NCI-H345 (cell line): ENCODE data around the gene CARD14.

Source experiments
- DNase-seq: peaks from one replicate; lab custom pipeline; 2025; lab: John Stamatoyannopoulos, UW

CARD14 gene

GRCh38 chr17:80210348-80211108, 40.7 kb downstream of the CARD14 start:
- DNase-seq, result no peak

DNA sequence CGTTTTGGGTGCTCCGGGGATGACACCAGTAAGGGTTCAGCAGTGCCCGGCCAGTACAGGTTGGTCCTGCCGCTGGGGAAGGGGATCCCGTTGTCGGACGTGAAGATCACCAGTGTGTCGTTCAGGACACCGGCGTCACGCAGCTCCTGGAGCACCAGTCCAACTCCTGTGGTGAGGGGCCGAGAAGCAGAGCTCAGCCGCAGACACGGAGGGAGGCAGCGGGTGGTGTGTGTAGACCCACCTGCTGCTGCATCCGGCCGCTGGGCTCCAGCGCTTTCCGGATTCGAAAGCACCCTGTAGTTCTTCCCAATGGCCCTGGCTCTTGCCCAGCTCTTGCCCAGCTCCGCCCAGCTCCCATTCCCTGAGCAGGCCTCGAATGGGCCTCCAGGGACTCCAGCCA, 42.3 kb downstream of the CARD14 start:
- DNase-seq, result no peak

DNA sequence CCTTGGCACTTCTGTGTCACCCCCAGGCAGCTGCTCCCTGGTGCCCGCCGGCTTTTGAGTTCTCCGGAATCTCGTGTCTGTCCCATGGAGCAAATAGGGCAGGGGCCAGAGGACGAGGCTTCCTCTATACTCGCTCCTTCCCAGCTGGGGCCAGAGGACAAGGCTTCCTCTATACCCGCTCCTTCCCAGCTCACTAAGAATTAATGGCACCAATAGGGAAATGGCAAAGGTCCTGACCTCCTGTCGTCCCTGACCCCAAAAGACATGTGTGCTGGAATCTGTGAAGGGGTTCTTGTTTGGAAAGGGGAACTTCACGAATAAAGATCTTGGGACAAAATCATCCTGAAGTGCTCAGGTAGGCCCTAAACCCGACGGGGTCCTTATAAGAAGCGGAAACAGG, 42.7 kb downstream of the CARD14 start:
- DNase-seq, result no peak

DNA sequence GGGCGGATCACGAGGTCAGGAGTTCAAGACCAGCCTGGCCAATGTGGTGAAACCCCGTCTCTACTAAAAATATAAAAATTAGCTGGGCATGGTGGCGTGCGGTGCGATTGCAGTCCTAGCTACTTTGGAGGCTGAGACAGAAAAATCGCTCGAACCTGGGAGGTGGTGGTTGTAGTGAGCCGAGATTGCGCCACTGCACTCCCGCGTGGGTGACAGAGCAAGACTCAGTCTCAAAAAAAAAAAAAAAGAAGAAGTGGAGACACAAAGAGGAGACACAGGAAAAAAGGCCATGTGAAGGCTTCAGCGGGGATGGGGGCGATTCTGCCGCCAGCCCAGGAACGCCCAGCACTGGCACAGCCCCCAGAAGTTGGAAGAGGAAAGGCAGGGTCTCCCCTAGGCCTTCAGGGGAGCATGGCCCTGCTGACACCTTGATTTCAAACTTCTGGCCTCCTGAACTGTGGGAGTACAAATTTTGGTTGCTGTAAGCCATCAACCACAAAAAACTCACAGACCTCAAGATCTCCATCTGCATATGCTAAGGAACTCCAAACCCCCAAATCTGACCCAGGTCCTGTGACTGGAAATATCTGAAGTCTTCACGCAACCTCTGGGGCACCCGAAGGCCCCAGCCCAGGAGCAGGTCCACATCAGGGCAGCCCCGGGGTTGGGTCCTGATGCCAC, 43.3 kb downstream of the CARD14 start:
- DNase-seq, result no peak

DNA sequence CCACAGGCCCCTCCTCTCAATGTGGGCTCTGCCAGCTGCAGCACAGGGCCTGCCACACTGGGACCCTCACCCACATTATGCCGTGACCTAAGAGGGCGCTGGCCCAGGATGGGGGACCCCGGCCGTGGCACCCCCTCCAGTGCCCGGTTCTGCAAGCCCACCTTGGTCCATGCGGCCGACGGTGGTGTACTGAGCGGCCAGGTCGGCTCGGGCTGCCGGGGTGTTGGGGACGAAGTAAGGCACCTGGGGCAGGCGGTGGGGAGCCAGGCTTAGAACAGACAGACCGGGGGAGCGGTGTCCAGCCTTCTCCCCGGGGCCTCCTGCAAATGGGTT, 43.8 kb downstream of the CARD14 start:
- DNase-seq, result no peak

GRCh38 chr17:80214012-80214877, 44.4 kb downstream of the CARD14 start:
- no peak for DNase-seq

DNA sequence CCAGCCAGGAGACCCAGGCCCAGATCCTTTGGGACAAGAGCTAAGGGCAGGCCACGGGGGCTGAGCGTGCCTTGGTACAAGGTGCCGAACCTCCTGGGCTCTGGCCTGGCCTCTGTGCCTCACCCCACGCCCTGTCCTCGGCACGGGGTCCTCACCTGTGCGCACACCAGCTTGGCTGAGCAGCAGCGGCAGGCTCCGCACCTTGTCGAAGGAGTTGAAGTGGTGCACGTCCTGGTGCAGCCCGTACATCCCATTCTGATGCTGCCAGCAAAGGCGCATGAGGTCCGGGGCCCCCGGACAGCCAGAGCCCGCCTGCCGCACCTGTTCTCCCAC, 45.0 kb downstream of the CARD14 start:
- DNase-seq, result no peak

DNA sequence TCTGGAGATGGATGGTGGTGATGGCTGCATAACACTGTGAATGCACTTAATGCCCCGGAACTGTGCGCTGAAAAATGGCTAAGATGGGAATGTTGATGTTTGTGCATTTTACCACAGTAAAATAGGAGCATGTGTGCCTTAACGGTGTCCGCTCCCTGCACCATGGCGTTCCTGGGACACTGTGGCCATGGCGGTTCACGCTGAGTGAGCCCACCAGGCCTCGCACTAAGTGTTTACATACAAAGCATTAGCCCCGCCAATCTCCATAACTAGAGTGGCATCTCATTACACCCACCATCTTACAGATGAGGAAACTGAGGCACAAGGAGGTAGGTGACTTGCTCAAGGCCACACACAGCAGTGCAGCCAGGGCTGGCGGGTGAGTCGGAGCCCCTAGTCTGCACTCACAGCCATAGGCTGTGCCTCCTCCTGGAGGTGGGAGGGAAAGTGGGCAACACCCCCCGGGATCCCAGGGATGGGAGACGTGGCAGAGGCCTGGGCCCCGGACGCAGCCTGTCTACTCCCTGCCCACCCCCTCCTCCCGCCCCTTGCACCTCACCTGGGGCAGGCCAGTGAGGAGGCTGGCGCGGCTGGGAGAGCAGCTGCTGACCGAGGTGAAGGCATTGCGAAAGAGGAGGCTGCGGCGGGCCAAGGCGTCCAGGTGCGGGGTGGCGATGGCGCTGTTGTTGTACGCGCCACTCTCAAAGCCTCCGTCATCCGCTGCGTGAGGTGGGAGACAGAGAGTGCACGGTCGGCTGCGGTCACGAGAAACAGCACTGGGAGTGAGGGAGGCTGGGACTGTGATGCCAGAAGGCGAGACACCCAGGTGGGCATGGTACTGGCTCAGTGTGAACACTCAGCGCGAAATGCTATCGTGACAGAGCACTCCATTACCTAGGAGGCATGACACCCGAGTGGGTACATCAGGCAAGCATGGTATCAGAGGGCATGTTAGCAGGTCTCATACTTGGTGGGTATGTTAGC, 46.9 kb downstream of the CARD14 start:
- no peak for DNase-seq

DNA sequence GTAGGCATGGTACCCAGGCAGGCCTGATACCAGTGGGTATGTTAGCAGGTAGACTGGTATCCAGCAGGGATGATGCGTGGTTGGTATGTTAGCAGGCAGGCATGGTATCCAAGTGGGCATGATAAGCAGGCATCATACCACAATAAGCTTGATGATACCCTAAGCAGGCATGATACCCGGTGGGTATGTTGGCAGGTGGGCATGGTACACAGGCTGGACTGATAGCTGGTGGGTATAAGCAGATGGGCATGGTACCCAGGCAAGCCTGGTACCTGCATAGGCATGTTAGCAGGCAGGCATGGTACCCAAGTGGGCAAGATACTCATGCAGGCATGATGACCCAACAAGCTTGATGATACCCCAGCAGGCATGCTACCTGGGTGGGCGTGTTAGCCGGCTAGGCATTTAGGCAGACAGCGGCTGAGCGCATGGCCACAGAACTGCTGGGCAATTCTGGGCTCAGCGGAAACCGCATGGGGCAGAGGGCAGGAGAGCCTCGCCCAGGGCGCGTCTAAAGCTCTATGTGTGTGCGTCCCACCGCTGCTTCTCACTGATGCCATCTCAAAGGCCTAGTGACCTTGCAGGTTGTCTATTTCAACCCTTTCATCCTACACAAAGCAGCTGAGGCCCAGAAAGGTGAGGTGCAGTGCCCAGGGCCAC, 48.0 kb downstream of the CARD14 start:
- no peak for DNase-seq

DNA sequence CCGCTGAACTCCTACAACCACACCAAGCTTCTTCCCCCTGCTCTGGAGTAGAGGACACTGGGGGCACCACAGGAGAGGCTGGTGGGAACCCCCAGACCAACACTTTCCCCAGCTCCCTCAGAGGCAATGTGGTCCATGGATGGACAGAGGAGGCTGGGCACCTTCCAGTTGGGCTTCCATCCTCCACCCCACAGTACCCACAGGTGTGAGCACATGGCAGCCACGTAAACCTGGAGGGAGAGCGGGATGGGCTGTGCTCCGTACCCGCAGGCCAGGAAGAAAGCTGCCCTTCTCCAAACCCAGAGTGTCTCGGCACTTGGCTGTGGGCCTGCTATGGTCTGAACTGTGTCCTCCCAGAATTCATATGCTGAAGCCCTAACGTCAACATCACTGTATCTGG, 48.6 kb downstream of the CARD14 start:
- DNase-seq, result no peak

GRCh38 chr17:80219013-80219762, 49.4 kb downstream of the CARD14 start:
- DNase-seq, result peak; percentile 48

- DNase-seq, result no peak
These were observed 49.9 kb downstream of the CARD14 start for GRCh38 chr17:80219763-80220053.

- peak; percentile 78 for DNase-seq
These were observed 50.4 kb downstream of the CARD14 start, which contains the start of the genes SGSH and SLC26A11 for GRCh38 chr17:80220054-80220735. SGSH (minus strand) TSS chr17:80220333; CDS start chr17:80220313, 20 bp downstream. SLC26A11 (plus strand) TSS chr17:80220427; CDS start chr17:80221561, 1,134 bp downstream.

- peak; percentile 39 for DNase-seq
These were observed 50.9 kb downstream of the CARD14 start for GRCh38 chr17:80220736-80221215.

DNA sequence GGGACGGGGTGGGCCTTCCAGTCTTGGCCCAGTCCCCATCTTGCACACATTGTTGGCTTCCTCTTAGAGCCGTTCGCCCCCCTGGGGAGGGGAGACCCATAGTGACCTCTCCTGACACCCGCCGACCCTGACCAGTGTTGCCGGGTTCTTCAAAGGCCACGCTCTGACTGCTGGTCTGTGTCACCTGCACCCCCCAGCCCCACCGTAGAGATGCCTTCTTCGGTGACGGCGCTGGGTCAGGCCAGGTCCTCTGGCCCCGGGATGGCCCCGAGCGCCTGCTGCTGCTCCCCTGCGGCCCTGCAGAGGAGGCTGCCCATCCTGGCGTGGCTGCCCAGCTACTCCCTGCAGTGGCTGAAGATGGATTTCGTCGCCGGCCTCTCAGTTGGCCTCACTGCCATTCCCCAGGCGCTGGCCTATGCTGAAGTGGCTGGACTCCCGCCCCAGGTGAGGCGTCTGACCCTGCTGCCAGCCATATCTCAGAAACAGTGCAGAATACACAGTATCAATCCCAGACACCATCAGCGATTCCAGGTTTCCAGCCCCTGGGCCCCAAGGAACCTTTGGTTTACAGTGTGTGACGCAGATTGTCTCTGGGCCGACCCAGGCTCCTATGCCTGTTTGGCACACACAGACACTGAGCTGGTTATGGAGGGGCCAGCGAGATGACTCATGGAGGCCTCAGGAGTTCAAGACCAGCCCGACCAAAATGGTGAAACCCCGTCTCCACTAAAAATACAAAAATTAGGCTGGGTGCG, 51.7 kb downstream of the CARD14 start:
- DNase-seq, result no peak

GRCh38 chr17:80222376-80223141, 52.7 kb downstream of the CARD14 start:
- no peak for DNase-seq

- no peak for DNase-seq
These were observed 53.4 kb downstream of the CARD14 start for GRCh38 chr17:80223142-80223815.
